Neural cell (in vitro differentiated cells): Measurements from ENCODE around the gene TMEM121.

ENCODE experiments used
- EP300 ChIP-seq: fragments of 450-650 bp; conservative IDR thresholded peaks from 2 replicates; pipeline ENCODE4 v1.6.1; 2014; ENCODE audit warnings: antibody characterized with exemption, mild to moderate bottlenecking, moderate library complexity; ENCODE audit not compliant: poor library complexity, severe bottlenecking
- MXI1 ChIP-seq: fragments of 450-650 bp; conservative IDR thresholded peaks from 2 replicates; pipeline ENCODE4 v1.6.1; 2014; ENCODE audit warnings: antibody characterized with exemption, mild to moderate bottlenecking; ENCODE audit not compliant: poor library complexity, severe bottlenecking
- RAD21 ChIP-seq: fragments of 450-650 bp; conservative IDR thresholded peaks from 2 replicates; pipeline ENCODE4 v1.6.1; 2014; ENCODE audit warnings: antibody characterized with exemption, mild to moderate bottlenecking, moderate library complexity
- TF ChIP-seq, protein P1 (sequence below): fragments of 450-650 bp; IDR thresholded peaks from 2 replicates; pipeline ENCODE4 v1.5.1; 2014; ENCODE audit warnings: antibody characterized with exemption, mild to moderate bottlenecking, moderate library complexity; ENCODE audit not compliant: poor library complexity, severe bottlenecking

DNA sequence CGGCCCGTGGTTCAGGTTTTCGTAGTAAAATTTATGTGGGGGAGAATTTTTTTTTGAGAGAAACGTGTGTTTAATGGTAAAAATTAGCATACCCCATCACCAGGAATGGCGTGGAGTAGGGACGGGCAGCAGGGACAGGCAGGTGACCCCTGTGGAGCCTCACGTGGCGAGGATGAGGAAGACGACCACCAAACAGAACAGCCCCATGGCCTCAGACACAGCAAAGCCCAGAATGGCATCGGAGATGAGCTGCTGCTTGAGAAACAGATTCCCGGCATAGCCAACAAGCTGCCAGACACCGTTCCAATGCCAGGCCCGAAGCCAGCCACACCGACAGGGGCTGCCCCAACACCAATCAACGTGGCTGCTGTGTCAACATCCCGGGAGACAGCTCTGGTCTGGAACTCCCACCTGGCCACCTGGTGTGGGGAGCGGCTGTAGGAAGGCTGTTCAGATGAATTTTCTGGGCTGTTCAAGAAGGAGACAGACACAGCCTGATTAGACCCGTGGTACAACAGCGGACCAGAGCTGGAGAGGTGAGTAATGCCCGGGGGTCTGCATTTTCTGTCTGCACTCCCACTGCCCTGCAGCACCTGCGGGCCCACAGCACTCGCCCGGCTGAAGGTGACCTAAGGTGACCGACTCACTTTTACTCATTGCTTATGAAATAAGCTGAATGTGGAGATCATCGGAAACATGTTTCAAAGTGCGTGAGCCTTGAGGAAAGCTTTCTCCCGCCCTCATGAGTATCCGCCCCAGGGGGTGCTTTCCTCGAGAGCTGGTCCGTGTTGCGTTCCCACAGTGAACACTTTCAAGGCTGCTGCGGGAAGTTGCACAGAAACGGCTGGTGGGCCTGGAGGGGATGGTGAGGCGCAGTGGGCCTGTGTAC is 10.6 kb downstream of the TMEM121 start:
- TF ChIP-seq, protein P1, sequence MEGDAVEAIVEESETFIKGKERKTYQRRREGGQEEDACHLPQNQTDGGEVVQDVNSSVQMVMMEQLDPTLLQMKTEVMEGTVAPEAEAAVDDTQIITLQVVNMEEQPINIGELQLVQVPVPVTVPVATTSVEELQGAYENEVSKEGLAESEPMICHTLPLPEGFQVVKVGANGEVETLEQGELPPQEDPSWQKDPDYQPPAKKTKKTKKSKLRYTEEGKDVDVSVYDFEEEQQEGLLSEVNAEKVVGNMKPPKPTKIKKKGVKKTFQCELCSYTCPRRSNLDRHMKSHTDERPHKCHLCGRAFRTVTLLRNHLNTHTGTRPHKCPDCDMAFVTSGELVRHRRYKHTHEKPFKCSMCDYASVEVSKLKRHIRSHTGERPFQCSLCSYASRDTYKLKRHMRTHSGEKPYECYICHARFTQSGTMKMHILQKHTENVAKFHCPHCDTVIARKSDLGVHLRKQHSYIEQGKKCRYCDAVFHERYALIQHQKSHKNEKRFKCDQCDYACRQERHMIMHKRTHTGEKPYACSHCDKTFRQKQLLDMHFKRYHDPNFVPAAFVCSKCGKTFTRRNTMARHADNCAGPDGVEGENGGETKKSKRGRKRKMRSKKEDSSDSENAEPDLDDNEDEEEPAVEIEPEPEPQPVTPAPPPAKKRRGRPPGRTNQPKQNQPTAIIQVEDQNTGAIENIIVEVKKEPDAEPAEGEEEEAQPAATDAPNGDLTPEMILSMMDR = no peak
- no peak for TF ChIP-seq MXI1
- TF ChIP-seq RAD21 = no peak
- TF ChIP-seq EP300 = no peak
